ENCODE measurements around the gene KCNJ6.

Gene KCNJ6

GRCh38 chr21:37780991-37781983 is 135.0 kb downstream of the KCNJ6 start:
- no peak for FAIRE-seq
- DNase-seq (ENCODE audit: insufficient read length, low spot score) = no peak
- TF ChIP-seq SPI1 (IDR thresholded peaks at IDR 0.05; ENCODE audit: low read depth, low read length) (no peak), TAF1 (IDR thresholded peaks at IDR 0.05; ENCODE audit: low read depth, low read length) (no peak), POLR2A (IDR thresholded peaks at IDR 0.05; ENCODE audit: low read depth, low read length) (no peak), POLR2AphosphoS5 (IDR thresholded peaks at IDR 0.05; ENCODE audit: low read depth, low read length) (no peak), PAX5 (IDR thresholded peaks at IDR 0.05; ENCODE audit: insufficient read depth, low read length, severe bottlenecking) (no peak), POU2F2 (IDR thresholded peaks at IDR 0.05; ENCODE audit: low read depth, low read length) (no peak)

- TF ChIP-seq POU2F2 (IDR thresholded peaks at IDR 0.05; ENCODE audit: low read depth, low read length) = no peak
- TF ChIP-seq TAF1 (IDR thresholded peaks at IDR 0.05; ENCODE audit: low read depth, low read length) = no peak
- TF ChIP-seq POLR2AphosphoS5 (IDR thresholded peaks at IDR 0.05; ENCODE audit: low read depth, low read length) = no peak
- no peak for TF ChIP-seq PAX5 (IDR thresholded peaks at IDR 0.05; ENCODE audit: insufficient read depth, low read length, severe bottlenecking)
- TF ChIP-seq SPI1 (IDR thresholded peaks at IDR 0.05; ENCODE audit: low read depth, low read length) = no peak
- no peak for TF ChIP-seq POLR2A (IDR thresholded peaks at IDR 0.05; ENCODE audit: low read depth, low read length)
- no peak for FAIRE-seq
- no peak for DNase-seq (ENCODE audit: insufficient read length, low spot score)
These were observed 145.1 kb downstream of the KCNJ6 start for GRCh38 chr21:37771181-37771580.

- TF ChIP-seq PAX5 (IDR thresholded peaks at IDR 0.05; ENCODE audit: insufficient read depth, low read length, severe bottlenecking) = no peak
- no peak for TF ChIP-seq POU2F2 (IDR thresholded peaks at IDR 0.05; ENCODE audit: low read depth, low read length)
- no peak for TF ChIP-seq POLR2A (IDR thresholded peaks at IDR 0.05; ENCODE audit: low read depth, low read length)
- TF ChIP-seq TAF1 (IDR thresholded peaks at IDR 0.05; ENCODE audit: low read depth, low read length) = no peak
- TF ChIP-seq POLR2AphosphoS5 (IDR thresholded peaks at IDR 0.05; ENCODE audit: low read depth, low read length) = no peak
- no peak for TF ChIP-seq SPI1 (IDR thresholded peaks at IDR 0.05; ENCODE audit: low read depth, low read length)
- FAIRE-seq = no peak
- no peak for DNase-seq (ENCODE audit: insufficient read length, low spot score)
These were observed 145.8 kb downstream of the KCNJ6 start for GRCh38 chr21:37770461-37770860.

- no peak for TF ChIP-seq SPI1 (IDR thresholded peaks at IDR 0.05; ENCODE audit: low read depth, low read length)
- no peak for TF ChIP-seq POLR2AphosphoS5 (IDR thresholded peaks at IDR 0.05; ENCODE audit: low read depth, low read length)
- no peak for TF ChIP-seq POU2F2 (IDR thresholded peaks at IDR 0.05; ENCODE audit: low read depth, low read length)
- TF ChIP-seq POLR2A (IDR thresholded peaks at IDR 0.05; ENCODE audit: low read depth, low read length) = no peak
- no peak for TF ChIP-seq TAF1 (IDR thresholded peaks at IDR 0.05; ENCODE audit: low read depth, low read length)
- TF ChIP-seq PAX5 (IDR thresholded peaks at IDR 0.05; ENCODE audit: insufficient read depth, low read length, severe bottlenecking) = no peak
- FAIRE-seq (no peak), DNase-seq (ENCODE audit: insufficient read length, low spot score) (no peak)
These were observed 146.6 kb downstream of the KCNJ6 start for GRCh38 chr21:37769656-37770055.

- TF ChIP-seq TAF1 (IDR thresholded peaks at IDR 0.05; ENCODE audit: low read depth, low read length) (no peak), POLR2A (IDR thresholded peaks at IDR 0.05; ENCODE audit: low read depth, low read length) (no peak), POLR2AphosphoS5 (IDR thresholded peaks at IDR 0.05; ENCODE audit: low read depth, low read length) (no peak), PAX5 (IDR thresholded peaks at IDR 0.05; ENCODE audit: insufficient read depth, low read length, severe bottlenecking) (no peak), POU2F2 (IDR thresholded peaks at IDR 0.05; ENCODE audit: low read depth, low read length) (no peak), SPI1 (IDR thresholded peaks at IDR 0.05; ENCODE audit: low read depth, low read length) (no peak)
- no peak for FAIRE-seq
- no peak for DNase-seq (ENCODE audit: insufficient read length, low spot score)
These were observed 148.3 kb downstream of the KCNJ6 start for GRCh38 chr21:37767984-37768383.

- no peak for TF ChIP-seq POU2F2 (IDR thresholded peaks at IDR 0.05; ENCODE audit: low read depth, low read length)
- TF ChIP-seq POLR2A (IDR thresholded peaks at IDR 0.05; ENCODE audit: low read depth, low read length) = no peak
- TF ChIP-seq PAX5 (IDR thresholded peaks at IDR 0.05; ENCODE audit: insufficient read depth, low read length, severe bottlenecking) = no peak
- no peak for TF ChIP-seq SPI1 (IDR thresholded peaks at IDR 0.05; ENCODE audit: low read depth, low read length)
- no peak for TF ChIP-seq POLR2AphosphoS5 (IDR thresholded peaks at IDR 0.05; ENCODE audit: low read depth, low read length)
- FAIRE-seq (no peak), DNase-seq (ENCODE audit: insufficient read length, low spot score) (no peak)
These were observed 150.1 kb downstream of the KCNJ6 start for GRCh38 chr21:37766129-37766528.

GRCh38 chr21:37765221-37765900 is 150.9 kb downstream of the KCNJ6 start:
- FAIRE-seq = no peak
- TF ChIP-seq TAF1 (IDR thresholded peaks at IDR 0.05; ENCODE audit: low read depth, low read length) (no peak), POLR2AphosphoS5 (IDR thresholded peaks at IDR 0.05; ENCODE audit: low read depth, low read length) (no peak), POU2F2 (IDR thresholded peaks at IDR 0.05; ENCODE audit: low read depth, low read length) (no peak), SPI1 (IDR thresholded peaks at IDR 0.05; ENCODE audit: low read depth, low read length) (no peak), PAX5 (IDR thresholded peaks at IDR 0.05; ENCODE audit: insufficient read depth, low read length, severe bottlenecking) (no peak), POLR2A (IDR thresholded peaks at IDR 0.05; ENCODE audit: low read depth, low read length) (no peak)
- no peak for DNase-seq (ENCODE audit: insufficient read length, low spot score)

GRCh38 chr21:37764691-37765090 is 151.6 kb downstream of the KCNJ6 start:
- DNase-seq (ENCODE audit: insufficient read length, low spot score) = no peak
- no peak for FAIRE-seq
- TF ChIP-seq TAF1 (IDR thresholded peaks at IDR 0.05; ENCODE audit: low read depth, low read length) (no peak), POLR2A (IDR thresholded peaks at IDR 0.05; ENCODE audit: low read depth, low read length) (no peak), PAX5 (IDR thresholded peaks at IDR 0.05; ENCODE audit: insufficient read depth, low read length, severe bottlenecking) (no peak), POLR2AphosphoS5 (IDR thresholded peaks at IDR 0.05; ENCODE audit: low read depth, low read length) (no peak), POU2F2 (IDR thresholded peaks at IDR 0.05; ENCODE audit: low read depth, low read length) (no peak), SPI1 (IDR thresholded peaks at IDR 0.05; ENCODE audit: low read depth, low read length) (no peak)

- no peak for DNase-seq (ENCODE audit: insufficient read length, low spot score)
- no peak for FAIRE-seq
- TF ChIP-seq SPI1 (IDR thresholded peaks at IDR 0.05; ENCODE audit: low read depth, low read length) (no peak), POLR2A (IDR thresholded peaks at IDR 0.05; ENCODE audit: low read depth, low read length) (no peak), PAX5 (IDR thresholded peaks at IDR 0.05; ENCODE audit: insufficient read depth, low read length, severe bottlenecking) (no peak), POLR2AphosphoS5 (IDR thresholded peaks at IDR 0.05; ENCODE audit: low read depth, low read length) (no peak), POU2F2 (IDR thresholded peaks at IDR 0.05; ENCODE audit: low read depth, low read length) (no peak), TAF1 (IDR thresholded peaks at IDR 0.05; ENCODE audit: low read depth, low read length) (no peak)
These were observed 153.0 kb downstream of the KCNJ6 start for GRCh38 chr21:37763298-37763697.

All from GM12891 (cell line).